ENCODE results near the gene PUDP. TPM values are rescaled to one million over a fixed set of nuclear protein-coding genes. Genes with fewer than 3 reads are reported as not detected.

PUDP gene
- total RNA-seq, 2 donors from 2014 or later = 14.8 to 17.6 TPM

DNA sequence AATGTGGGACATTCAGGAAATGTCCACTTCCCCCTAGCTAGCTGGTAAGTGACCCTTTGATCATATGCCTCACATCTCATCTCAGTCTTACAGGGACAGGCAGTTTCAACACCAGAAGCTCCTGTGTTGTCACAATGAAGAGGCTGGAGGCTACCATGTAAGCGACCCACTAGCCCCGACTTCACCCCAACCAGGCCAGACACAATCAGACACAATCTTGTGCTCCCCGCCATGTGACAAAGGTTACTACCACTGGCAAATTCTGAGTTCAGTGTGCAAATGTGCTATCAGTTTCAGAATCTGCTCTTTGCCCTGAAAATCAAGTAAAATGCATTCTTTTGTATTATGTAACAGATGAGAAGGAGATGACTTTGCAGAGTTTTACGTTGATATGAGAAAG is 57.3 kb downstream of the PUDP start:
- DNase-seq (ENCODE audit: low spot score) = no peak
- Histone ChIP-seq H3K9me3 (no peaks in the 10 kb centered on the region), H3K27ac (no peak overlapping the region), H3K27me3 (replicated peaks; ENCODE audit: insufficient read depth) (no peaks in the 10 kb centered on the region), H3K36me3 (no peaks in the 10 kb centered on the region), H3K4me3 (no peak overlapping the region), H3K4me1 (replicated peaks) (no peaks in the 10 kb centered on the region)
- intact Hi-C loops (cut with DNase I) = no loop called here
- 70% methylated on average over 4 of the region's 4 CpGs for WGBS
- TF ChIP-seq POLR2AphosphoS5 (IDR thresholded peaks at IDR 0.05) (no peak), POLR2A (IDR thresholded peaks at IDR 0.05) (no peak)
- TF ChIP-seq, protein P1, sequence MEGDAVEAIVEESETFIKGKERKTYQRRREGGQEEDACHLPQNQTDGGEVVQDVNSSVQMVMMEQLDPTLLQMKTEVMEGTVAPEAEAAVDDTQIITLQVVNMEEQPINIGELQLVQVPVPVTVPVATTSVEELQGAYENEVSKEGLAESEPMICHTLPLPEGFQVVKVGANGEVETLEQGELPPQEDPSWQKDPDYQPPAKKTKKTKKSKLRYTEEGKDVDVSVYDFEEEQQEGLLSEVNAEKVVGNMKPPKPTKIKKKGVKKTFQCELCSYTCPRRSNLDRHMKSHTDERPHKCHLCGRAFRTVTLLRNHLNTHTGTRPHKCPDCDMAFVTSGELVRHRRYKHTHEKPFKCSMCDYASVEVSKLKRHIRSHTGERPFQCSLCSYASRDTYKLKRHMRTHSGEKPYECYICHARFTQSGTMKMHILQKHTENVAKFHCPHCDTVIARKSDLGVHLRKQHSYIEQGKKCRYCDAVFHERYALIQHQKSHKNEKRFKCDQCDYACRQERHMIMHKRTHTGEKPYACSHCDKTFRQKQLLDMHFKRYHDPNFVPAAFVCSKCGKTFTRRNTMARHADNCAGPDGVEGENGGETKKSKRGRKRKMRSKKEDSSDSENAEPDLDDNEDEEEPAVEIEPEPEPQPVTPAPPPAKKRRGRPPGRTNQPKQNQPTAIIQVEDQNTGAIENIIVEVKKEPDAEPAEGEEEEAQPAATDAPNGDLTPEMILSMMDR (IDR thresholded peaks at IDR 0.05) = no peak

DNA sequence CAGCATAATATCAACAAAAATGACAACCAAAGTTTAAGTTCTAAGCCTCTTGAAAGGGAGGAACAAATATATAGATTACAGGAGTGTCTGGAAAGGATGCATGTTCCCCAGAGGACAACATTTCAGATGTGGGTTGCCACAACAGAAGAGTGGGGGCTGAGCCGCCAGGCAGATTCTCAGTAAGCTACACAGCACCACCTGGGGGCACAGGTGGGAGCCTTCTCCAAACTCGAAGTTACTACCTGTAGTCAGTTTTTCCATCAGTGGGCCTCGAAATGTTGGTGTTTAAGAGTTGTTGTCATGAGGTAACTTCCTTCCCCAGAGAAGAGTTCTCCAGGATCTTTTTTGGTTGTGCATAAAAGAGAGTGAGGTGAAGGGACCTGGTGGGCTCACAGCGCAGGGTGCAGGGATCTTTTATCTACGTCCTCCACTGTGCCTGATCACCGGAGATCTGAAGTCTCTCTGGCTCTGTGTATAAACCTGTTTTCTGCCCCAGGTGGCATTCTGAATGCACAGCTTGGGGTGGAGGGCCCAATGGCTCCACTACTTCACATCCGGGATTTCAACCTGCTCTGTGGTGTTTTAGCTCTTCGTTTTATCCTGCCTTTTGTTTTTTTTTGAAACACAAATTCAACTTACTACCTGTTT is 58.9 kb downstream of the PUDP start:
- Histone ChIP-seq H3K4me3 (no peak overlapping the region), H3K27me3 (replicated peaks; ENCODE audit: insufficient read depth) (no peaks in the 10 kb centered on the region), H3K9me3 (no peaks in the 10 kb centered on the region), H3K27ac (no peak overlapping the region), H3K36me3 (no peaks in the 10 kb centered on the region), H3K4me1 (replicated peaks) (no peaks in the 10 kb centered on the region)
- no peak for TF ChIP-seq POLR2AphosphoS5 (IDR thresholded peaks at IDR 0.05)
- TF ChIP-seq, protein P1 (IDR thresholded peaks at IDR 0.05) = no peak
- TF ChIP-seq POLR2A (IDR thresholded peaks at IDR 0.05) = no peak
- 84% methylated on average over 8 of the region's 8 CpGs for WGBS
- DNase-seq (ENCODE audit: low spot score) = no peak
- intact Hi-C loops (cut with DNase I) = no loop called here

DNA sequence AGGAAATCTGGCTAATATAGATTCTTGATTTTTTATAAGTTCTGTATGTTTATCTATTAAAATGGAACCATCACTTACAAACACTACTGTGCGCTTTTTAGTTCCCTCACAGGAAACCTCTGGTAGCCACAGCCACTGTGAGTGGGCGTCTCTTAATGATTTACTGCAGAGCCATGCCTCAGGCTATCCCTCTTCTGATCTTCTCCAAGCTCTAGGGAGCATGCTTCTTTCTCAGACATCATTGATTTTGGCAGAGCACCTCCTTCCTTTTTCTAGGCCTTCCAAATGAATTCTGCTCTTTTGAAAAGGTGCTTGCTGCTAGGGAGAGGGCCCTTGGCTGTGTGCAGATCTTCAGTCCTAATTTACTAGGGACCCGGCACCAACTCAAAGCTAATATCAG is 61.6 kb downstream of the PUDP start:
- intact Hi-C loops (cut with DNase I) = no loop called here
- Histone ChIP-seq H3K36me3 (no peaks in the 10 kb centered on the region), H3K27ac (no peak overlapping the region), H3K9me3 (no peaks in the 10 kb centered on the region), H3K4me1 (replicated peaks) (no peaks in the 10 kb centered on the region), H3K4me3 (no peak overlapping the region), H3K27me3 (replicated peaks; ENCODE audit: insufficient read depth) (no peaks in the 10 kb centered on the region)
- TF ChIP-seq POLR2AphosphoS5 (IDR thresholded peaks at IDR 0.05) = no peak
- TF ChIP-seq POLR2A (IDR thresholded peaks at IDR 0.05) = no peak
- TF ChIP-seq, protein P1 (IDR thresholded peaks at IDR 0.05) = no peak
- 52% methylated on average over 3 of the region's 3 CpGs for WGBS
- no peak for DNase-seq (ENCODE audit: low spot score)

DNA sequence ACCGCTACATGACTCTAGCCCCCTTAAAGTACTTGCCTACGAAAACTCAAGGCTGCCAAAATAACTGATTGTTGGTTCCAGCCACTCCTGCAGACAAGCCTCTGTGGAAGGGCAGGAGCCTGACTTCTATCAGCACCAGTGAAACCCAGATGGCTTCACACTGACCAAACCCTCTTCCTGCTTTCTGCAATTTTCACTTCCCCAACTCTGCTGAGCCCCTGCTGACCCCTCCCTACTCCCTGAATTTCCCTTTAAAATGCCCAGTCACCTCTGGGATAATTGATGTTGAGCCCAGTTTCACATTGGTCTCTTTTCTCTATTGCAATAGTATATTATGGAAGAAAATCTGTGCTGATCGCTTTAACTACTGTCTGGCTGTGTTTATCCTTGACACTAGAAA is 62.1 kb downstream of the PUDP start:
- 94% methylated on average over 2 of the region's 3 CpGs for WGBS
- no peak overlapping the region for H3K27ac ChIP-seq
- H3K36me3 ChIP-seq = no peaks in the 10 kb centered on the region
- DNase-seq (ENCODE audit: low spot score) = no peak
- intact Hi-C loops (cut with DNase I) = no loop called here
- TF ChIP-seq, protein P1 (IDR thresholded peaks at IDR 0.05) = no peak
- TF ChIP-seq POLR2A (IDR thresholded peaks at IDR 0.05) = no peak
- TF ChIP-seq POLR2AphosphoS5 (IDR thresholded peaks at IDR 0.05) = no peak
- no peaks in the 10 kb centered on the region for H3K4me1 ChIP-seq (replicated peaks)
- no peaks in the 10 kb centered on the region for H3K9me3 ChIP-seq
- no peaks in the 10 kb centered on the region for H3K27me3 ChIP-seq (replicated peaks; ENCODE audit: insufficient read depth)
- no peak overlapping the region for H3K4me3 ChIP-seq

DNA sequence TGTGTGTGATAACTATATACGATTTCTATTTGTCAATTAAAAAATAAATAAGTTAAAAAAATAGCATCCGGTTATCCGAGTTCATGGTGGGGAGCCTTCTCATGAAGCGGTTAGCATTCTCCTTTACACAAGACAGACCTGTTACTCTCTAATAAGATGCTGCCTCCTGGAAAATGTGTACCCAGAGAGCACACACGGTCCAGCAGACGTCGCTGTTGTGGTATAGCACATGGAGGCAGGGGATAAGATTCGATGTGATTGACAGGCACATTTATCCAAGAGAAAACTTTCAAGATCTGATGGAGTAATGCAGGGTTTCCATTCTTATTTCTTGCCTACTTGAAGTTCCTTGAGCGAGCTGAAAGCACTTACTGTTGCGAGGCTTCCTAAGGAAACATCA is 63.1 kb downstream of the PUDP start:
- intact Hi-C loops (cut with DNase I) = no loop called here
- DNase-seq (ENCODE audit: low spot score) = no peak
- TF ChIP-seq POLR2A (IDR thresholded peaks at IDR 0.05) (no peak), POLR2AphosphoS5 (IDR thresholded peaks at IDR 0.05) (no peak)
- TF ChIP-seq, protein P1 (IDR thresholded peaks at IDR 0.05) = no peak
- no peaks in the 10 kb centered on the region for H3K27me3 ChIP-seq (replicated peaks; ENCODE audit: insufficient read depth)
- no peaks in the 10 kb centered on the region for H3K4me1 ChIP-seq (replicated peaks)
- no peak overlapping the region for H3K4me3 ChIP-seq
- no peak overlapping the region for H3K27ac ChIP-seq
- H3K36me3 ChIP-seq = no peaks in the 10 kb centered on the region
- no peaks in the 10 kb centered on the region for H3K9me3 ChIP-seq
- 96% methylated on average over 10 of the region's 10 CpGs for WGBS
